ENCODE data around the gene S100A3. TPM values are rescaled to one million over a fixed set of nuclear protein-coding genes. Genes with fewer than 3 reads are reported as not detected.
"Not testable (repeated sequence)": the region's sequence is repeated elsewhere in the genome, so short reads cannot be mapped to it uniquely, and the experiment has no call there.

Gene S100A3
- total RNA-seq, 1 donor, result 4.3 TPM

- TF ChIP-seq CTCF (IDR thresholded peaks at IDR 0.05; ENCODE audit: insufficient read depth, low read length), result no peak
- DNase-seq (ENCODE audit: low read depth), result no peak
- no peak overlapping the region for H3K4me3 ChIP-seq (ENCODE audit: low read depth, low read length)
Observed at GRCh38 chr1:153587314-153587713, 38.3 kb upstream of the S100A3 start.

GRCh38 chr1:153586347-153586746 lies 37.3 kb upstream of the S100A3 start:
- DNase-seq (ENCODE audit: low read depth), result no peak
- TF ChIP-seq CTCF (IDR thresholded peaks at IDR 0.05; ENCODE audit: insufficient read depth, low read length), result no peak
- H3K4me3 ChIP-seq (ENCODE audit: low read depth, low read length), result no peak overlapping the region

GRCh38 chr1:153585006-153585405 lies 35.9 kb upstream of the S100A3 start:
- no peak overlapping the region for H3K4me3 ChIP-seq (ENCODE audit: low read depth, low read length)
- TF ChIP-seq CTCF (IDR thresholded peaks at IDR 0.05; ENCODE audit: insufficient read depth, low read length), result no peak
- no peak for DNase-seq (ENCODE audit: low read depth)

- no peak overlapping the region for H3K4me3 ChIP-seq (ENCODE audit: low read depth, low read length)
- TF ChIP-seq CTCF (IDR thresholded peaks at IDR 0.05; ENCODE audit: insufficient read depth, low read length), result no peak
- no peak for DNase-seq (ENCODE audit: low read depth)
Observed at GRCh38 chr1:153583976-153584375, 34.9 kb upstream of the S100A3 start.

GRCh38 chr1:153583514-153583913 lies 34.5 kb upstream of the S100A3 start:
- H3K4me3 ChIP-seq (ENCODE audit: low read depth, low read length); DNase-seq (ENCODE audit: low read depth): not testable (repeated sequence)

GRCh38 chr1:153582836-153583235 lies 33.8 kb upstream of the S100A3 start:
- DNase-seq (ENCODE audit: low read depth); H3K4me3 ChIP-seq (ENCODE audit: low read depth, low read length): not testable (repeated sequence)

- no peak for TF ChIP-seq CTCF (IDR thresholded peaks at IDR 0.05; ENCODE audit: insufficient read depth, low read length)
- no peak overlapping the region for H3K4me3 ChIP-seq (ENCODE audit: low read depth, low read length)
- DNase-seq (ENCODE audit: low read depth), result no peak
Observed at GRCh38 chr1:153578936-153579335, 29.9 kb upstream of the S100A3 start.

- no peak overlapping the region for H3K4me3 ChIP-seq (ENCODE audit: low read depth, low read length)
- TF ChIP-seq CTCF (IDR thresholded peaks at IDR 0.05; ENCODE audit: insufficient read depth, low read length), result no peak
- DNase-seq (ENCODE audit: low read depth), result no peak
Observed at GRCh38 chr1:153578490-153578889, 29.4 kb upstream of the S100A3 start.

Data from fibroblast of the aortic adventitia (primary cell).